HEK293 (cell line): ENCODE results near the gene CAPN8.

ENCODE experiments used
- CTCF ChIA-PET: fragments of 350-600 bp; formaldehyde crosslinking; extraction: SDS; loops from one replicate; lab custom pipeline; 2021; ENCODE audit warnings: antibody characterized with exemption; lab: Yijun Ruan, JAX
- POLR2A ChIA-PET: fragments of 300-600 bp; formaldehyde crosslinking; extraction: SDS; loops from one replicate; lab custom pipeline; 2020; ENCODE audit warnings: antibody characterized with exemption, inconsistent platforms; lab: Yijun Ruan, JAX
- H3K27ac ChIP-seq: fragments of 200-500 bp; sonication (Bioruptor generic); 2 replicates; pipeline ENCODE4 v1.5.1; 2014; ENCODE audit warnings: low read depth, low read length, control low read depth, inconsistent platforms; ENCODE audit errors: extremely low read depth
- H3K36me3 ChIP-seq, 2 experiments: fragments of 200-500 bp in 1 of 2; sonication (Bioruptor generic) in 1 of 2; 1 replicate in 1 of 2; 2 replicates in 1 of 2; pipeline ENCODE4 v1.5.1; 2014 to 2017; ENCODE audit warnings: inconsistent platforms in 2 of 2, low read length in 2 of 2; ENCODE audit not compliant: control insufficient read depth in 2 of 2, insufficient read depth in 1 of 2
- H3K4me1 ChIP-seq: fragments of 200-500 bp; sonication (Bioruptor generic); 2 replicates; pipeline ENCODE4 v1.5.1; 2014; ENCODE audit warnings: mild to moderate bottlenecking, low read length, inconsistent platforms; ENCODE audit not compliant: control insufficient read depth, insufficient read depth
- H3K4me3 ChIP-seq: 2 replicates; pipeline ENCODE4 v1.5.1; 2011; ENCODE audit warnings: low read depth, mild to moderate bottlenecking, control low read depth, low read length, moderate library complexity
- H3K9me3 ChIP-seq: fragments of 200-500 bp; sonication (Bioruptor generic); 2 replicates; pipeline ENCODE4 v1.5.1; 2014; ENCODE audit warnings: low read depth, low read length, inconsistent platforms; ENCODE audit not compliant: control insufficient read depth, insufficient read depth
- GLIS1 ChIP-seq: fragments of 450-650 bp; formaldehyde crosslinking; IDR thresholded peaks from 2 replicates; pipeline ENCODE4 v1.5.1; 2016; ENCODE audit warnings: missing biosample characterization, missing genetic modification characterization
- KLF1 ChIP-seq: fragments of 450-650 bp; formaldehyde crosslinking; IDR thresholded peaks from 2 replicates; pipeline ENCODE4 v1.5.1; 2016; ENCODE audit warnings: missing biosample characterization, missing genetic modification characterization
- KLF8 ChIP-seq: fragments of 450-650 bp; formaldehyde crosslinking; IDR thresholded peaks from 2 replicates; pipeline ENCODE4 v1.5.1; 2016; ENCODE audit warnings: missing biosample characterization, missing genetic modification characterization
- OVOL3 ChIP-seq: fragments of 450-650 bp; formaldehyde crosslinking; IDR thresholded peaks from 2 replicates; pipeline ENCODE4 v1.5.1; 2016; ENCODE audit warnings: missing biosample characterization, missing genetic modification characterization
- PRDM2 ChIP-seq: fragments of 450-650 bp; formaldehyde crosslinking; IDR thresholded peaks from 2 replicates; pipeline ENCODE4 v1.5.1; 2016; ENCODE audit warnings: missing biosample characterization, missing genetic modification characterization, borderline replicate concordance
- REPIN1 ChIP-seq: fragments of 450-650 bp; formaldehyde crosslinking; IDR thresholded peaks from 2 replicates; pipeline ENCODE4 v1.5.1; 2017; ENCODE audit warnings: missing biosample characterization, missing genetic modification characterization, low read depth
- SETDB1 ChIP-seq: IDR thresholded peaks from one replicate; pipeline ENCODE4 v1.6.1; 2017; ENCODE audit warnings: mild to moderate bottlenecking, low read length, moderate library complexity, mixed read lengths; ENCODE audit not compliant: insufficient read length
- TCF7L2 ChIP-seq: IDR thresholded peaks from 2 replicates; pipeline ENCODE4 v1.6.1; 2011; ENCODE audit warnings: low read depth, mild to moderate bottlenecking, inconsistent platforms, low read length, moderate library complexity, borderline replicate concordance
- WT1 ChIP-seq: fragments of 450-650 bp; formaldehyde crosslinking; IDR thresholded peaks from 2 replicates; pipeline ENCODE4 v1.5.1; 2016; ENCODE audit warnings: missing biosample characterization, missing genetic modification characterization
- ZBTB6 ChIP-seq: fragments of 450-650 bp; formaldehyde crosslinking; IDR thresholded peaks from 2 replicates; pipeline ENCODE4 v1.5.1; 2017; ENCODE audit warnings: missing biosample characterization, missing genetic modification characterization
- ZFP3 ChIP-seq: fragments of 450-650 bp; formaldehyde crosslinking; IDR thresholded peaks from 2 replicates; pipeline ENCODE4 v1.5.1; 2016; ENCODE audit warnings: low read depth, missing biosample characterization, missing genetic modification characterization
- ZNF169 ChIP-seq: fragments of 450-650 bp; formaldehyde crosslinking; IDR thresholded peaks from 2 replicates; pipeline ENCODE4 v1.5.1; 2016; ENCODE audit warnings: missing biosample characterization, missing genetic modification characterization
- ZNF2 ChIP-seq: fragments of 450-650 bp; formaldehyde crosslinking; IDR thresholded peaks from 2 replicates; pipeline ENCODE4 v1.5.1; 2016; ENCODE audit warnings: missing biosample characterization, missing genetic modification characterization
- ZNF24 ChIP-seq: fragments of 450-650 bp; formaldehyde crosslinking; IDR thresholded peaks from 2 replicates; pipeline ENCODE4 v1.5.1; 2016; ENCODE audit warnings: missing biosample characterization, missing genetic modification characterization
- ZNF266 ChIP-seq: fragments of 450-650 bp; formaldehyde crosslinking; IDR thresholded peaks from 2 replicates; pipeline ENCODE4 v1.5.1; 2016; ENCODE audit warnings: missing biosample characterization, missing genetic modification characterization, low read depth
- ZNF558 ChIP-seq: fragments of 450-650 bp; formaldehyde crosslinking; IDR thresholded peaks from 2 replicates; pipeline ENCODE4 v1.5.1; 2016; ENCODE audit warnings: missing biosample characterization, missing genetic modification characterization
- ZNF626 ChIP-seq: fragments of 450-650 bp; sonication (Bioruptor Pico); formaldehyde crosslinking; IDR thresholded peaks from 2 replicates; pipeline ENCODE4 v1.5.1; 2018; ENCODE audit warnings: missing biosample characterization, missing genetic modification characterization, inconsistent platforms
- TF ChIP-seq, protein P1 (sequence below): fragments of 450-650 bp; formaldehyde crosslinking; conservative IDR thresholded peaks from 2 replicates; pipeline ENCODE4 v1.5.1; 2016; ENCODE audit warnings: low read depth, missing biosample characterization, missing genetic modification characterization

CAPN8 gene

GRCh38 chr1:223557130-223557475 lies 108.4 kb downstream of the CAPN8 start:
- Histone ChIP-seq H3K4me1 (no peaks in the 10 kb centered on the region), H3K27ac (no peak overlapping the region), H3K36me3 (no peaks in the 10 kb centered on the region), H3K9me3 (no peaks in the 10 kb centered on the region), H3K4me3 (no peak overlapping the region)
- POLR2A ChIA-PET = no interaction called here
- TF ChIP-seq SETDB1 (no peak), ZNF2 (tag by site-specific recombination) (0 out of 2 replicates have a peak, but pooled peaks have one; percentile 3), OVOL3 (tag by site-specific recombination) (no peak), TCF7L2 (no peak), ZNF626 (no peak), ZFP3 (tag by site-specific recombination) (no peak), REPIN1 (no peak), PRDM2 (tag by site-specific recombination) (peak; percentile 42; the same call in 1 of the 2 replicates), ZNF266 (no peak), WT1 (0 out of 2 replicates have a peak, but pooled peaks have one; percentile 2), ZBTB6 (tag by site-specific recombination) (no peak), ZNF24 (tag by site-specific recombination) (no peak), KLF8 (tag by site-specific recombination) (no peak), KLF1 (tag by site-specific recombination) (no peak), ZNF169 (no peak), GLIS1 (tag by site-specific recombination) (no peak), ZNF558 (tag by site-specific recombination) (no peak)
- TF ChIP-seq, protein P1, sequence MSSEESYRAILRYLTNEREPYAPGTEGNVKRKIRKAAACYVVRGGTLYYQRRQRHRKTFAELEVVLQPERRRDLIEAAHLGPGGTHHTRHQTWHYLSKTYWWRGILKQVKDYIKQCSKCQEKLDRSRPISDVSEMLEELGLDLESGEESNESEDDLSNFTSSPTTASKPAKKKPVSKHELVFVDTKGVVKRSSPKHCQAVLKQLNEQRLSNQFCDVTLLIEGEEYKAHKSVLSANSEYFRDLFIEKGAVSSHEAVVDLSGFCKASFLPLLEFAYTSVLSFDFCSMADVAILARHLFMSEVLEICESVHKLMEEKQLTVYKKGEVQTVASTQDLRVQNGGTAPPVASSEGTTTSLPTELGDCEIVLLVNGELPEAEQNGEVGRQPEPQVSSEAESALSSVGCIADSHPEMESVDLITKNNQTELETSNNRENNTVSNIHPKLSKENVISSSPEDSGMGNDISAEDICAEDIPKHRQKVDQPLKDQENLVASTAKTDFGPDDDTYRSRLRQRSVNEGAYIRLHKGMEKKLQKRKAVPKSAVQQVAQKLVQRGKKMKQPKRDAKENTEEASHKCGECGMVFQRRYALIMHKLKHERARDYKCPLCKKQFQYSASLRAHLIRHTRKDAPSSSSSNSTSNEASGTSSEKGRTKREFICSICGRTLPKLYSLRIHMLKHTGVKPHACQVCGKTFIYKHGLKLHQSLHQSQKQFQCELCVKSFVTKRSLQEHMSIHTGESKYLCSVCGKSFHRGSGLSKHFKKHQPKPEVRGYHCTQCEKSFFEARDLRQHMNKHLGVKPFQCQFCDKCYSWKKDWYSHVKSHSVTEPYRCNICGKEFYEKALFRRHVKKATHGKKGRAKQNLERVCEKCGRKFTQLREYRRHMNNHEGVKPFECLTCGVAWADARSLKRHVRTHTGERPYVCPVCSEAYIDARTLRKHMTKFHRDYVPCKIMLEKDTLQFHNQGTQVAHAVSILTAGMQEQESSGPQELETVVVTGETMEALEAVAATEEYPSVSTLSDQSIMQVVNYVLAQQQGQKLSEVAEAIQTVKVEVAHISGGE (tag by site-specific recombination) = no peak
- CTCF ChIA-PET = interaction anchor here (0.6 to 2.8 kb wide), 43 partner anchors 9 to 468 kb away, joined by 3 to 96 read pairs (median 5); partner anchors contain the start of gene CAPN8
